Neural crest cell (in vitro differentiated cells): ENCODE data around the gene FSTL3. TPM values are rescaled to one million over a fixed set of nuclear protein-coding genes. Genes with fewer than 3 reads are reported as not detected.

Source experiments
- DNase-seq: peaks from one replicate; pipeline ENCODE4 v3.0.0; 2021; ENCODE audit warnings: low read depth, mixed read lengths, low spot score
- H3K27ac Mint-ChIP-seq: one replicate; pipeline ENCODE4 v1.8.0; 2021; ENCODE audit warnings: mild to moderate bottlenecking, mixed read lengths; ENCODE audit not compliant: unreplicated experiment
- H3K27me3 Mint-ChIP-seq: 2 replicates; pipeline ENCODE4 v1.8.0; 2021; ENCODE audit warnings: low read depth, mild to moderate bottlenecking, mixed read lengths
- H3K36me3 Mint-ChIP-seq: 2 replicates; pipeline ENCODE4 v1.8.0; 2021; ENCODE audit warnings: low read depth, mild to moderate bottlenecking, mixed read lengths
- H3K4me1 Mint-ChIP-seq: 2 replicates; pipeline ENCODE4 v1.8.0; 2021; ENCODE audit warnings: mixed read lengths
- H3K4me3 Mint-ChIP-seq: one replicate; pipeline ENCODE4 v1.8.0; 2021; ENCODE audit warnings: mild to moderate bottlenecking, mixed read lengths
- H3K9me3 Mint-ChIP-seq: 2 replicates; pipeline ENCODE4 v1.8.0; 2021; ENCODE audit warnings: mixed read lengths
- CTCF ChIP-seq: fragments of 200-600 bp; sonication (generic); conservative IDR thresholded peaks from 2 replicates; pipeline ENCODE4 v1.5.0; 2021; ENCODE audit warnings: antibody characterized with exemption, mild to moderate bottlenecking
- total RNA-seq: library from RNA; stranded (reverse); gene quantifications from 2 replicates; pipeline ENCODE4 v1.2.1, GENCODE V29; 2021

FSTL3 gene
- total RNA-seq, 1 donor from 2014 or later, result 8.9 TPM

DNA sequence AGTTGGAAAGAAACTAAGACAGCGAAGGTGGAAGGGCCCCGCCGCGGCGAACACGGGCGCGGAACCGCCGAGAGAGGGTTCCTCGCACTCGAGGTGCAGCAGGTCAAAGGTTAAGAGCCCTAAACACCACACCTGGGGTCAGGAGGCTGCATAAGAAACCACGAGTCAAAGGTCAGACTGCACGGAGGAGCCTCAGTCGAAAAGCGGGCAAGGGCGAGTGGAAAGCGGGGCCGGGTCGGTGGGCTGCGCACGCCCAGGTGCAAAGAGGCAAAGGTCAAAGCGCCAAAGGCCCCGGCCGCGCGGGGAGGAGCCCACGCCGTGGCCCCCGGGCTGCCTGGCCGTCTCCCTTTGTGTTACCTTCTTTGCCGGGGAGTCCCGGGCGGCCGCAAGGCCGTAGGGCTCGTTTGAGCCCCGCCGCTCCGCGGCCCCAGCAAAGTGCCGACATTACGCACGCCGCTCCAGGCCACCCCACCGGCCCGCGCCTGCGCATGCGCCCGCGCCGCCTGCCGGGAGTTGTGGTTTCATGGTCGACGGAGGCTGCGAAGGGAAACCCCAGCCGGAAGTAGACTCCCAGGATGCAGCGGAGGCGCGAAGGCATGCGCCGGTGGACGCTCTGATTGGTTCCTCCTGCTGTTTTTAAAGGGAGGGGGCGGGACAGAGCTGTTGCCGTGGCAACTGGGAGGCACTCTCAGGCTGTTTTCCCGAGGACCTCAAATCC is 43.0 kb upstream of the FSTL3 start, which contains the start of gene POLRMT:
Gene POLRMT (minus strand): TSS at position 470 of the 718 bp plus-strand sequence. CDS start 25 bp downstream, at position 445.
- peak; percentile 93 for DNase-seq
- no peaks in the 10 kb centered on the region for H3K9me3 Mint-ChIP-seq
- peaks cover 8% of the 10 kb centered on the region for H3K27me3 Mint-ChIP-seq
- peak; percentile 25 for TF ChIP-seq CTCF
- H3K4me3 Mint-ChIP-seq, result peak within 1 kb of the TSS; percentile 97
- peaks cover 15% of the 10 kb centered on the region for H3K4me1 Mint-ChIP-seq
- H3K27ac Mint-ChIP-seq, result peak within 1 kb of the TSS; percentile 98
- peaks cover 3% of the 10 kb centered on the region for H3K36me3 Mint-ChIP-seq

- TF ChIP-seq CTCF, result no peak
- H3K27ac Mint-ChIP-seq, result peak overlapping the region; percentile 76
- H3K4me3 Mint-ChIP-seq, result peak overlapping the region; percentile 97
- peaks cover 12% of the 10 kb centered on the region for H3K27me3 Mint-ChIP-seq
- H3K9me3 Mint-ChIP-seq, result no peaks in the 10 kb centered on the region
- peaks cover under 1% of the 10 kb centered on the region for H3K36me3 Mint-ChIP-seq
- no peak for DNase-seq
- peaks cover 12% of the 10 kb centered on the region for H3K4me1 Mint-ChIP-seq
Observed at GRCh38 chr19:633786-634639, 42.2 kb upstream of the FSTL3 start.

- no peaks in the 10 kb centered on the region for H3K9me3 Mint-ChIP-seq
- H3K27ac Mint-ChIP-seq, result no peak overlapping the region
- DNase-seq, result no peak
- no peak for TF ChIP-seq CTCF
- H3K36me3 Mint-ChIP-seq, result no peaks in the 10 kb centered on the region
- peaks cover 15% of the 10 kb centered on the region for H3K4me1 Mint-ChIP-seq
- H3K27me3 Mint-ChIP-seq, result peaks cover 17% of the 10 kb centered on the region
- H3K4me3 Mint-ChIP-seq, result peak overlapping the region; percentile 57
Observed at GRCh38 chr19:634975-635652, 41.1 kb upstream of the FSTL3 start.

DNA sequence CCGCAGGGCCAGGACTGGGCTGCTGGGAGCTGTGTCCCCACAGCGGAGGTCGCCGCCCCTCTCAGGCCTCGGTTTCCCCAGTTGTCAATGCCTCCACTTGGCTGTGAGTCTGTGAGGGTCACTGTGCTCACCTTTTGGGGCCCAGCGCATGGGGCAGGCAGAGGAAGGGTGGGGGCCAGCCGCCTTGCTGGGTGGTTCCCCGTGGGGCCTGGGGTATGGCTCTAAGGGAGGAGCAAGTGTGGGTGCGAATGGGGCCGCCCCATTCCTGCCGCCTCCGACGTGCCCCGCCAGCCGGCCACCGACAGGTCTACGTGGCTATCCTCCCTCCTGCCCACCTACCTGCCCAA is 37.3 kb upstream of the FSTL3 start:
- Mint-ChIP-seq H3K4me3 (peak overlapping the region; percentile 70), H3K36me3 (no peaks in the 10 kb centered on the region), H3K27me3 (peaks cover 20% of the 10 kb centered on the region), H3K9me3 (no peaks in the 10 kb centered on the region), H3K27ac (no peak overlapping the region), H3K4me1 (peaks cover 9% of the 10 kb centered on the region)
- TF ChIP-seq CTCF, result no peak
- DNase-seq, result no peak
